Liver (tissue), 9 donors: ENCODE data around the gene IKZF1. TPM values are rescaled to one million over a fixed set of nuclear protein-coding genes. Genes with fewer than 3 reads are reported as not detected.

Experiments used
- DNase-seq: peaks from one replicate; pipeline ENCODE4 v3.0.0-alpha.2; 2017; ENCODE audit warnings: low spot score
- H3K27ac ChIP-seq, 2 donors: one replicate each; pipeline ENCODE4 v1.7.0; 2013; ENCODE audit warnings: inconsistent platforms in 2 of 2, low read length in 2 of 2, control low read depth in 1 of 2, low read depth in 1 of 2, mild to moderate bottlenecking in 1 of 2
- H3K27me3 ChIP-seq, 4 donors: one replicate each; pipeline versions ENCODE4 v1.6.1 to v1.7.0; 2013; ENCODE audit warnings: low read length in 3 of 4, inconsistent platforms in 1 of 4, mild to moderate bottlenecking in 1 of 4, moderate library complexity in 1 of 4; ENCODE audit not compliant: control insufficient read depth in 4 of 4, insufficient read depth in 4 of 4
- H3K36me3 ChIP-seq, 4 donors: one replicate each; pipeline versions ENCODE4 v1.6.1 to v1.7.0; 2013; ENCODE audit warnings: low read length in 3 of 4, mild to moderate bottlenecking in 3 of 4, low read depth in 1 of 4, moderate library complexity in 1 of 4; ENCODE audit not compliant: control insufficient read depth in 4 of 4, insufficient read depth in 3 of 4
- H3K4me1 ChIP-seq, 4 donors: one replicate each; pipeline versions ENCODE4 v1.6.1 to v1.7.0; 2013; ENCODE audit warnings: low read length in 3 of 4, mild to moderate bottlenecking in 3 of 4, moderate library complexity in 1 of 4; ENCODE audit not compliant: control insufficient read depth in 4 of 4, insufficient read depth in 4 of 4
- H3K4me3 ChIP-seq, 3 donors: one replicate each; pipeline versions ENCODE4 v1.6.1 to v1.7.0; 2013; ENCODE audit warnings: low read length in 3 of 3, control low read depth in 1 of 3, low read depth in 1 of 3, mild to moderate bottlenecking in 1 of 3
- H3K9ac ChIP-seq, 2 donors: one replicate each; pipeline ENCODE4 v1.7.0; 2013; ENCODE audit warnings: low read length in 2 of 2, mild to moderate bottlenecking in 2 of 2, moderate library complexity in 2 of 2, control low read depth in 1 of 2, low read depth in 1 of 2
- H3K9me3 ChIP-seq, 4 donors: one replicate each; pipeline versions ENCODE4 v1.6.1 to v1.7.0; 2013; ENCODE audit warnings: low read length in 3 of 4; ENCODE audit not compliant: control insufficient read depth in 4 of 4
- CTCF ChIP-seq: fragments of 150-350 bp; IDR thresholded peaks from 2 replicates; pipeline ENCODE4 v1.5.1; 2017; ENCODE audit warnings: improper control_type of control experiment, low read depth, low read length; ENCODE audit not compliant: missing input control
- EGR1 ChIP-seq, 2 donors: IDR thresholded peaks; 2 replicates each; pipeline ENCODE4 v1.6.1; 2016 to 2018; ENCODE audit warnings: antibody characterized with exemption in 2 of 2, low read depth in 2 of 2
- FOXA1 ChIP-seq: IDR thresholded peaks from 2 replicates; pipeline ENCODE4 v1.6.1; 2016; ENCODE audit warnings: antibody characterized with exemption
- HNF4A ChIP-seq, 2 donors: conservative IDR thresholded peaks; 2 replicates each; pipeline ENCODE4 v1.6.1; 2016; ENCODE audit warnings: antibody characterized with exemption in 2 of 2, mild to moderate bottlenecking in 2 of 2
- JUND ChIP-seq, 2 donors: IDR thresholded peaks; 2 replicates each; pipeline ENCODE4 v1.6.1; 2016; ENCODE audit warnings: antibody characterized with exemption in 2 of 2
- NR2F2 ChIP-seq: IDR thresholded peaks from 2 replicates; pipeline ENCODE4 v1.6.1; 2016; ENCODE audit warnings: antibody characterized with exemption
- REST ChIP-seq: IDR thresholded peaks from 2 replicates; pipeline ENCODE4 v1.6.1; 2016; ENCODE audit warnings: antibody characterized with exemption, mild to moderate bottlenecking
- RXRA ChIP-seq, 2 donors: IDR thresholded peaks; 2 replicates each; pipeline ENCODE4 v1.6.1; 2017 to 2018; ENCODE audit warnings: antibody characterized with exemption in 2 of 2, mild to moderate bottlenecking in 1 of 2
- TAF1 ChIP-seq: conservative IDR thresholded peaks from 2 replicates; pipeline ENCODE4 v1.6.1; 2016; ENCODE audit warnings: antibody characterized with exemption, mild to moderate bottlenecking
- WGBS: extraction: QIAGEN DNeasy Blood & Tissue Kit; methylation state at CpG from one replicate; pipeline ENCODE4 v1.1.7; 2013; 5-methylcytosine and 5-hydroxymethylcytosine counted together
- polyA plus RNA-seq, 2 donors: library from polyadenylated mRNA; stranded (reverse) in 1 of 2; unstranded in 1 of 2; fragments of 200-250 nt in 1 of 2; fragments of >200 nt in 1 of 2; fragmentation: Nextera tagmentation in 1 of 2; extraction: Ambion mirVana in 1 of 2; gene quantifications; one replicate each; pipeline versions ENCODE4 v1.2.1 to v1.2.3, GENCODE V29; 2013 to 2015
- total RNA-seq, 2 donors: library from RNA; depleted of rRNA; stranded (reverse); fragments of >200 nt; gene quantifications; one replicate each; pipeline ENCODE4 v1.2.3, GENCODE V29; 2014
- TF ChIP-seq, protein P1 (sequence below): IDR thresholded peaks from 2 replicates; pipeline ENCODE4 v1.6.1; 2016; ENCODE audit warnings: antibody characterized with exemption
- TF ChIP-seq, protein P2 (sequence below): IDR thresholded peaks from 2 replicates; pipeline ENCODE4 v1.6.1; 2016; ENCODE audit warnings: antibody characterized with exemption
- donor health status: healthy.
- donor health status: healthy.
- donor health status: healthy.
- donor health status: healthy.
- donor health status: healthy.

Gene IKZF1
- total and polyA plus RNA-seq, 4 donors = 1.6 to 43.5 (median 6.2) TPM

- no peaks in the 10 kb centered on the region for H3K36me3 ChIP-seq
- no peak for DNase-seq
- H3K9me3 ChIP-seq = no peaks in the 10 kb centered on the region
- 85% methylated on average over 3 of the region's 3 CpGs for WGBS
- TF ChIP-seq, protein P1, sequence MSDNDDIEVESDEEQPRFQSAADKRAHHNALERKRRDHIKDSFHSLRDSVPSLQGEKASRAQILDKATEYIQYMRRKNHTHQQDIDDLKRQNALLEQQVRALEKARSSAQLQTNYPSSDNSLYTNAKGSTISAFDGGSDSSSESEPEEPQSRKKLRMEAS = no peak
- no peak for TF ChIP-seq NR2F2
- no peak for TF ChIP-seq TAF1
- TF ChIP-seq RXRA (IDR thresholded peaks at IDR 0.05) = no peak
- no peak for TF ChIP-seq REST
- TF ChIP-seq EGR1 (IDR thresholded peaks at IDR 0.05; ENCODE audit: low read depth in 2 of 2) = no peak
- H3K4me1 ChIP-seq = no peaks in the 10 kb centered on the region
- H3K27ac ChIP-seq = no peak overlapping the region
- H3K4me3 ChIP-seq = no peak overlapping the region
- no peak overlapping the region for H3K9ac ChIP-seq
- no peaks in the 10 kb centered on the region for H3K27me3 ChIP-seq
Observed at GRCh38 chr7:50428911-50429310, 124.4 kb downstream of the IKZF1 start.

GRCh38 chr7:50431316-50431715, 126.8 kb downstream of the IKZF1 start:
- no peak overlapping the region for H3K4me3 ChIP-seq
- no peak overlapping the region for H3K27ac ChIP-seq
- no peaks in the 10 kb centered on the region for H3K36me3 ChIP-seq
- H3K9me3 ChIP-seq = no peaks in the 10 kb centered on the region
- no peak for DNase-seq
- no peaks in the 10 kb centered on the region for H3K4me1 ChIP-seq
- 92% methylated on average over 2 of the region's 2 CpGs for WGBS
- H3K27me3 ChIP-seq = no peaks in the 10 kb centered on the region
- TF ChIP-seq JUND (IDR thresholded peaks at IDR 0.05) (no peak), CTCF (no peak), FOXA1 (no peak), HNF4A (conservative IDR thresholded peaks at IDR 0.05) (no peak)
- TF ChIP-seq, protein P2, sequence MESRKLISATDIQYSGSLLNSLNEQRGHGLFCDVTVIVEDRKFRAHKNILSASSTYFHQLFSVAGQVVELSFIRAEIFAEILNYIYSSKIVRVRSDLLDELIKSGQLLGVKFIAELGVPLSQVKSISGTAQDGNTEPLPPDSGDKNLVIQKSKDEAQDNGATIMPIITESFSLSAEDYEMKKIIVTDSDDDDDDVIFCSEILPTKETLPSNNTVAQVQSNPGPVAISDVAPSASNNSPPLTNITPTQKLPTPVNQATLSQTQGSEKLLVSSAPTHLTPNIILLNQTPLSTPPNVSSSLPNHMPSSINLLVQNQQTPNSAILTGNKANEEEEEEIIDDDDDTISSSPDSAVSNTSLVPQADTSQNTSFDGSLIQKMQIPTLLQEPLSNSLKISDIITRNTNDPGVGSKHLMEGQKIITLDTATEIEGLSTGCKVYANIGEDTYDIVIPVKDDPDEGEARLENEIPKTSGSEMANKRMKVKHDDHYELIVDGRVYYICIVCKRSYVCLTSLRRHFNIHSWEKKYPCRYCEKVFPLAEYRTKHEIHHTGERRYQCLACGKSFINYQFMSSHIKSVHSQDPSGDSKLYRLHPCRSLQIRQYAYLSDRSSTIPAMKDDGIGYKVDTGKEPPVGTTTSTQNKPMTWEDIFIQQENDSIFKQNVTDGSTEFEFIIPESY = no peak
- H3K9ac ChIP-seq = no peak overlapping the region
